Dedifferentiated amniotic fluid mesenchymal stem cell (primary cell): ENCODE data around the gene HSD11B1L.
"Not testable (repeated sequence)": the region's sequence is repeated elsewhere in the genome, so short reads cannot be mapped to it uniquely, and the experiment has no call there.

Experiments
- DNase-seq: peaks from one replicate; pipeline ENCODE4 v3.0.0-alpha.2; 2016; ENCODE audit errors: extremely low spot score

HSD11B1L gene

DNA sequence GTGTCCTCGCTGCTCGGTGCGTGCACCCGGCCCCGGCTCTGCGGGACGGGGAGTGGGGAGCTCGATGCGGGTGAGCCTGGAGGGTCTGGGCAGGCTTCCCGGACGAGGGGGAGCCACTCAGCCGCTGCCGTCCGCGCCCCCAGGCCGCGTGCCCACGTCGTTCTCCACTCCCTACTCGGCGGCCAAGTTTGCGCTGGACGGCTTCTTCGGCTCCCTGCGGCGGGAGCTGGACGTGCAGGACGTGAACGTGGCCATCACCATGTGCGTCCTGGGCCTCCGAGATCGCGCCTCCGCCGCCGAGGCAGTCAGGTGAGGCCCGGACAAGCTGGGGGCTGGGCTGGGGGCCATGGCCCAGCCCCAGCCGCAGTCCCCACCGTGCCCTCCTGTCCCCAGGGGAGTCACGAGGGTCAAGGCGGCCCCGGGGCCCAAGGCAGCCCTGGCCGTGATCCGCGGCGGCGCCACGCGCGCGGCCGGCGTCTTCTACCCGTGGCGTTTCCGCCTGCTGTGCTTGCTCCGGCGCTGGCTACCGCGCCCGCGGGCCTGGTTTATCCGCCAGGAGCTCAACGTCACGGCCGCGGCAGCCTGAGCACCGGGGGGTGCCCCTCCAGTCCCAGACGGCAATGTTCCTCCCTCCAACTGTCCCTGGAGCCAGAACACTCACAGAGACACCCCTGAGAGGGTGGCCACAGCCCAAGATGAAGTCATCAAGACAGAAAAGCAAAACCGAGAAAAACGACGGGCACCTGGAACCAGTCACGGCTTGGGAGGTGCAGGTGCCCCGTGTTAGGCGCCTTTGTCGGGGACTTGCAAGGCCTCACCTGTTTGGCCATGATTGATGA lies 6.8 kb downstream of the HSD11B1L start:
- no peak for DNase-seq

- not testable (repeated sequence) for DNase-seq
Observed at GRCh38 chr19:5688262-5688881, 7.5 kb downstream of the HSD11B1L start.

DNA sequence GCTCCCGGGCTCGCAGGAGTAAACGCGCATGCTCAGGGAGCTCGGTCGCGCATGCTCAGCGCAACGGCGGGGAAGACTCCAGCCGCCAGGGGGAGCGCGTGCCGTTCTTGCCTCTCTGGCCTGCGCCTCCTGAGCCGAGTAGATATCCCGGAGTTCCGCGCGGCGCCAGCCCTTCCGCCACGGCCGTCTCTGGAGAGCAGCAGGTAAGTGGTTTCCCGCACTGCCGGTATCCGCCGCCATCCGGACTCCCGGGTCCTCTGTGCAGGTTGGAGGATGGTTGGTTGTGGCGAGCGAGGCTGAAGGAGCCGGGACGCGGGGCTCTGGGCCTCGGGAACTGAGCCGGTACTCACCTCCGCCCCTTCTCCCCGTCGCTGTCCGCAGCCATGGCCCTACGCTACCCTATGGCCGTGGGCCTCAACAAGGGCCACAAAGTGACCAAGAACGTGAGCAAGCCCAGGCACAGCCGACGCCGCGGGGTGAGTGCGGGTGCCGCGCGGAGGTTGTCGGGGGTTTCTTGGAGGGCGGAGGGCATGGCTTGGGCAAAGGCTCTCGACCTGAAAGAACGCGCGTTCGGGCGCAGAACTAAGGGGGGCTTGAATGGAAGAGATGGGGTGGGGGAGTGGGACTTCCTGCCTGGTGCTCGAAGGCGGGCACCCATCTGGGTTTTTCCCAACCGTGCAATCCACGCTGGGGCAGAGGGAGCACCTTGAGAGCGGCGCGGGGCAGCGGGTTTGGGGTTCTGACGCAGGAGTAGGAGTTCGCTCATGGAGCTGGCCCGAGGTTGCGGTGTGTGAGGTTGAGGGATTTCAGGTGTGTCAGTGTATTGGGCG lies 9.5 kb downstream of the HSD11B1L start, which contains the start of gene RPL36:
RPL36 (plus strand) TSS at position 171 of the 830 bp plus-strand sequence; CDS start at position 384, 213 bp downstream.
- peak; percentile 95 for DNase-seq

DNA sequence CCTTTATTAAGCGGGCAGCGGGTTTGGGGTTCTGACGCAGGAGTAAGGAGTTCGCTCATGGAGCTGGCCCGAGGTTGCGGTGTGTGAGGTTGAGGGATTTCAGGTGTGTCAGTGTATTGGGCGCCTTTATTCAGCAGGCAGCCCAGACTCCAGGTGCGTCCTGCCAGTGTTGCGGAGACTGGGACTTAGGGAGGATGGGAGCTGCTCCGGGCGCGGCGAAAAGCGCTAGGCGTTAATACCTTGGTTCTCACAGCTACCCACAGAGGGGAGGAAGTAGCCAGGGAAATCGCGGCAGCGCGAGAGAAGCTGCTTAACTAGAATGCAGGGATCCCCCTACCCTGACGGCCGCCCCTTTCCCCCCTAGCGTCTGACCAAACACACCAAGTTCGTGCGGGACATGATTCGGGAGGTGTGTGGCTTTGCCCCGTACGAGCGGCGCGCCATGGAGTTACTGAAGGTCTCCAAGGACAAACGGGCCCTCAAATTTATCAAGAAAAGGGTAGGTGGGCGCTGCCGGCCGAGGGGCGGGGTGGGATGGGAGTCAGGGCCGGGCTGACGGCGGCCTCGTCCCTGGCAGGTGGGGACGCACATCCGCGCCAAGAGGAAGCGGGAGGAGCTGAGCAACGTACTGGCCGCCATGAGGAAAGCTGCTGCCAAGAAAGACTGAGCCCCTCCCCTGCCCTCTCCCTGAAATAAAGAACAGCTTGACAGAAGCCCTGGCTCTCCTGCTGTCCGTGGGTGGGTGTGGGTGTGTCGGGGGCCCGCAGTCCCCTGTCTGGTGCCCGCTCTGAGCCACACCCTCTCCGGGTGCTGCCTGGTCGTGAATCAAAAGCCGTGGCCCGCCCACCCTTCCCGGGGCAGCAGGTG lies 10.4 kb downstream of the HSD11B1L start:
- no peak for DNase-seq

DNA sequence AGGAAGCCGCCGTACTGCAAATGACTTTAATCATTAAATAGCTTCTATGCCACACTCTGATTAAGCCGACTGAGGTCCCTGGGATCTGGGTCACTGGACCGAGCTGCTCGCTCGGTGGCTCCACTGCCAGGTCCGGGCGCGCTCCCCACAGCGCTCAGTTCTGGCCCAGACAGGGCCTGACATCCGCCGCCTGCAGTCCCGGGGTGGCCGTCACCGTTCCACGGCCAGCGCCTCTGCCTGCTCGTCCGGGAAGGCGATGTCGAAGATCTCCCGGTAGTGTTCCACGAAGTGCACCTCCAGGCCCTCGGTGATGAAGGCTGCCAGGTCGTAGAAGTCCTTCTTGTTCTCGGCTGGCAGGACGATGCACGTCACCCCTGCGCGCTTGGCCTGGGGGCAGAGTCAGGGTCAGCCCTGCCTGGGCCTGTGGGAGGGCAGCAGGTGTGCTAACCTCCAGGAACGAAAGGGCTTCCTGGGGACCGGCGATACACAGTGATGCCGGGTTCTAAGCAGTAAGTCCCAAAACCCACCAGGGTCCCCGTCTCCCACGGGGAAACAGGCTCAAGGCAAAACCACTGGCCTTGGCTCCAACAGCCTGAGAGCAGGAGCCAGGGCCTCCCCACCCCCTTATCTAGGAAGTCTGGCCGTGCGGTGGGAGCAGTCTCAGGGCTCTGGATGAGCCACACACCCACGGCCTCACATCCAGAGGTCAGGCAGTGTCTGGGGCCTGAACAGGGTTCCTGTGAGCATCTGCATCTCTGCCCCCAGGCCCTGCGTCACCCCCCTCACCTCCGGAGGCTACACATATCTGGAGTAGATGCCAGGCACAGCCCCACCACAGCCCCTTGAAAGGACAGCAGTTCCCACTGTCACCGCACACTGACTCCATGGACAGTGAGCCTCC lies 11.2 kb downstream of the HSD11B1L start:
- DNase-seq = no peak

DNA sequence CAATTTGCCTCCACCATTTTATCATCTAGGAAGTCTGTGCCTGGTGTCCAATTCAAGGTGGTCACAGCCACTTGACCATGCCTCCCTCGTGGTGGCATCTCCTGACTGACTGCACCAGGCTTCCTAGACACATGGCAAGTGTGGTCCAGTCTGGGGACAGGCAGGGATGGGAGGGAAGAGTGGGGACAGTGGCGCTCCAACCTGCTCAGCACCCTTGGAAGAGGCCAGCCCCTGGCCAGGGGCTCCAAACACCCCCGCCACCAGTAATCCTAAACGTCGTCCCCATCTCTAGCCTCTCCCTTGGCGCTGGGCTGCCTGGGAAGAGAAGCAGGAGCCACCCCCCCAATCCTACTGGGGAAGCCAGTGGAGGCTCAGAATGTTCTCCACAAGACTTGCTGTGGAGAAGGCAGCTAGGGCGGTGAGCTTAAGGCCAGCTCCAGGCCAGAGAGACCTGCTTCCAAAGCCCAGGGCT lies 11.9 kb downstream of the HSD11B1L start:
- DNase-seq = no peak

- DNase-seq = no peak
Observed at GRCh38 chr19:5693195-5694166, 12.7 kb downstream of the HSD11B1L start.

DNA sequence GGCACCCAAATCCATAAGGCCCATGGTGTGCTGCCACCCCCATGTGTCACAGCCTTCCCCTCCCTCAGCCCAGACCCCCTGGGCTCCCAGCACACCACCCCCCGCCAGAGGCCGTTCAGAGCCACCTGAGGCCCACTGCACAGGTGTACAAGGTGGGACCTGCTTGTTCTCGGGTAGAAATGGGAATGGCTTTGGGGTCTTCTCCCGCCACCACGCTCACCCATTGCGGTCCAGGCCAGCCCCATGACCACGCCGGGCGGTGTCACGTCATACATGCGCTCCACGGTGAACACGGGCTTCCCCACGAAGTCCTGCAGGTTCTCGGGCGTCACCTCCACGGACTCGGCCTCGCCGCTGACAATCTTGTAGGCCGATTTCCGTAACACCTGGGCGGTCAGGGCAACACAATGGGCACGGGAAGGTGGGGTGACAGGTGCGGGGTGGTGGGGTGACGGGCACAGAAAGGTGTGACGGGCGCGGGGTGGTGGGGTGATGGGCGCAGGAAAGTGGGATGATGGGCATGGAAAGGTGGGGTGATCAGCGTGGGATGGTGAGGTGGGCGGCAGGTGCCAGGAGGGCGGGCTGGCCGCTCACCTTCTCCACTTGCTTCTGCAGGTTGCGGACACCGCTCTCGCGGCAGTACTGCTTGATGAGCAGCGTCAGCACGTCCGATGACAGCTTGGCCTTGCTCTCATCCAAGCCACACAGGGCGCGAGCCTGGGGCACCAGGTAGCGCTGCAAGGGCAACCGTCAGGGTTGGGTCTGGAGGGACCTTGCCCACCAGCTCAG lies 13.5 kb downstream of the HSD11B1L start:
- no peak for DNase-seq

DNA sequence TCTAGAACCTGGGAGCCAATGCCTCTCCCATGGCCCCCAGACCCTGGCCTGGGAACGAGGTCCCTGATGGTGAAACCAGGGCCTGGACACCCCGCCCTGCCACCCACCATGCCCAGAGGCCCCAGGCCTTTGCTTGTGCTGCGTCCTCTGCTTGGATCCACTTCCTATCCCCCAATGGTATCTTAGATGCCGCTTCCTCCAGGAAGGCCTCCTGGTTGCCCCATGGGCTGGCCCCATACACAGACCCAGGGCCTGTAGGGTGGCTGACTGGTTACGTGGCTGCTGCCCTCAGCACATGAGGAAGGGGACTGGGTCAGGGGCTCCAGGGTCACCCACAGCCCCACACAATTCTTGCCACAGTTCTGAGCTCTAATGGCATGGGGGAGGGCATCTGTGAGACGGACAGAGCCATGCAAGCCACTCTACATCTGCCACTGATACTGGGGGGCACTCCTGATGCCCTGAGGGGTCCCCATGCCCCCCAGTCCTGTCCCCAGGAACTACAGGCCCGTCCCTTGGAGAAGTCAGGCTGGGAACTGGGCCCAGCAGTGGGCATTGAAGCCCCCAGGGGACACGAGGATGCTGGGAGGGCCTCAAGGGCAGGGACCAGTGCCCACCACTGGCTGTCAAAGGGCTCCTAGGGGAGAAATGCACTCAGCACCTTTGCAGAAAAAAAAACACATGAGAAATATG lies 14.3 kb downstream of the HSD11B1L start:
- no peak for DNase-seq

DNA sequence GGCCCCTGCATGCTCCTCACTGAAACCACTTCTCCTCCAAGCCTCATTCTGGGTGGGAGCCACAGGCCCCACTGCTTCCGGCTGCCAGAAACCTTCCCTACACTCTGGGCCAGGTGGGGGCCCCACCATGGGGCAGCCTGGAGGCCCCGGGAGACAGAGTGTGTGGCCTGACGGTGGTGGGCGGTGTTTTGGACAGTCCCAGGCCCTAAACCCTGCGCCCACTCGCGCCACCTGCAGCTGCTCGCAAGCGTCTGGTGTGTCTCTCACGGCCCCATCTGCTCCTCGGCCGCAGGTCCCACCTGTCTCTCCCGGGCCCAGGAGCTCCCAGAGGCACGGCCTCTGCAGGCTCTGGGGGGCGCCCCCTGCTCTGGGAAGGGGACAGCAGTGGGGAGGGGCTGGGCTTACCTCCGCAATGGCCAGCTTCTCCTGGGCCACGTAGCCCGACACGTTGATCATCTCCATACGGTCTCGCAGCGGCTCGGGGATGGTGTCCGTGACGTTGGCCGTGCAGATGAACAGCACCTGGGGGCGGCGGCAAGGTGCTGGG lies 14.9 kb downstream of the HSD11B1L start:
- DNase-seq = no peak

- no peak for DNase-seq
Observed at GRCh38 chr19:5696196-5697021, 15.6 kb downstream of the HSD11B1L start.

DNA sequence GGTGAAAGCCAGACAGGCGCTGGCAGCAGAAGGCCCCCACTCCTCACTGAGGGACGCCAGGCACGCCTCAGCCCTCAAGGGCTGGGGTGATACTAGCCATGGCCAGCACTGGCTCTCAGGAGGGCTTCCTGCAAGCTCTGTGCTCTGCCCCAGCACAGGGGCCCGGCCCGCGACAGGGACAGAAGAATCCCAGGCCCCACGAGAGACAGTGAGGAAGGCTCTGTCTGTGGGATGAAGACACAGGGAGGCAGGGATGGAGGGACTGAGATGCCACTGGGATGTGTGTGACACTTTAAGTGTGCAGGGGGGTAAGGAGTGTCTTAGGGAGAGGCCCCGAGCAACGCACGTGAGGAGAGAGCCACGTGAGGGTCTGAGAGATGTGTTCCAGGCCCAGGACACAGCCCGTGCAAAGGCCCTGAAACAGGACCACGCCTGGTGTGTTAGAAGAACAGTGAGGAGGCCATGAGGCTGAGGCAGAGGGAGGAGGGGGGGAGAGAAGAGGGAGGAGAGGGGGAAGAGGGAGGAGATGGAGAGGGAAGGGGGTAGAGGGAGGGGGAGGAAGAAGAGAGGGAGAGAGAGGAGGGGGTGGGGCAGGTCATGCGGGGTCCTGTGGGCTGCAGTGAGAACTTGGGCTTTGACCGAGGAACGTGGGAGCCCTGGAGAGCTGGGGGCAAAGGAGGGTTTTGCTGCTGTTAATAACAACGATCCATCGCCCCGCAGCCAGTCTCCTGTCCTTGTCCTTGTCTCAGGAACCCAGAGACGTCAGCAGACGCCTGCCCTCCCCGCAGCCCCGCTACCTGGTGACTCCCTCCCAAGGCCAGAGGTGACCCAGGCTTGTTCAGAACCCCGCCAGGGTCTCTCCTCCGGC lies 16.4 kb downstream of the HSD11B1L start:
- no peak for DNase-seq

DNA sequence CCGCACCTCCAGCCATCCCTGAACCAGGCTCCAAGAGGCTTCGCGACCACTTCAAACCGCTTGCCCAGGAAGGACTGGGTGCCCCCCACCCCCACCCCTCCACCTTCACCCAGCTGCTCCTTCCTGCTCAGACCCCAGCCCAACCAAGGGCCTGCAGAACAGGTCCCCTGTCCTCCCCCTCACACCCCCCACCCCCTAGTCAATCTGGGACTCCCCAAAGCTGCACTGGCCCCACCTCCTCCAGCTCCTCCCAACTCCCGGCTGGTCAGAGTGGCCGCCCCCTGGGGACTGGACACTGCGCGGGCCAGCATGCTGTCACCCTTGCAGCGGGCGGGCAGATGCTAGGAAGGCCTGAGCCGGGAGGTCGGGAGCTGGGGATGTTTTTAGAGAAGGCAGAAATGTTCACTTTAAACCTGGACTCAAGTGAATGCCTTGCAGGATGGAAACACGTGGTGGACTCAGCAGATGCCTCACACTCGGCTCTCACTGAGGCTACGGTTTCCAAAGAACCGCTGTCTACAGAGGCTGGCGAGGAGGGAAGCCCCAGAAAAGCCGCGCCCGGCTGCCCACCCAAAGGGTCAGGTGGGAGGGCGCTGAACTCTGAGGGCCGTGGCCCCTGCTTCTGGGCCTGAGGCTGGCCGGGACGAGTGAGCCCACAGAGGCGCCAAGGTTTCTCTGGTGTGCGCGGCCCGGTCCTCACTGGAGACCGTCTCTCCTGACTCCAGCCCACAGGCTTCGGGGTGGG lies 17.2 kb downstream of the HSD11B1L start:
- DNase-seq = no peak

GRCh38 chr19:5698635-5699422 lies 18.0 kb downstream of the HSD11B1L start:
- DNase-seq = no peak
